Epithelial cell of proximal tubule (primary cell): Measurements from ENCODE around the gene RP9. TPM values are rescaled to one million over a fixed set of nuclear protein-coding genes. Genes with fewer than 3 reads are reported as not detected.
A peak's percentile ranks its signal among the peaks of the same experiment; 100 is the strongest.

Source experiments
- DNase-seq: peaks from one replicate; pipeline ENCODE4 v3.0.0-alpha.2; 2011; ENCODE audit warnings: low read depth
- H3K4me3 ChIP-seq: 2 replicates; pipeline ENCODE4 v1.5.1; 2011; ENCODE audit warnings: low read depth, mild to moderate bottlenecking, low read length
- total RNA-seq: library from RNA; depleted of rRNA; stranded (reverse); fragments of >200 nt; gene quantifications from 2 replicates; pipeline ENCODE4 v1.2.3, GENCODE V29; 2015
- TF ChIP-seq, protein P1 (sequence below): conservative IDR thresholded peaks from 2 replicates; pipeline ENCODE4 v1.5.1; 2012; ENCODE audit warnings: low read depth, mild to moderate bottlenecking, low read length

The RP9 gene
- total RNA-seq, 1 donor from 2014 or later: 26.5 TPM

DNA sequence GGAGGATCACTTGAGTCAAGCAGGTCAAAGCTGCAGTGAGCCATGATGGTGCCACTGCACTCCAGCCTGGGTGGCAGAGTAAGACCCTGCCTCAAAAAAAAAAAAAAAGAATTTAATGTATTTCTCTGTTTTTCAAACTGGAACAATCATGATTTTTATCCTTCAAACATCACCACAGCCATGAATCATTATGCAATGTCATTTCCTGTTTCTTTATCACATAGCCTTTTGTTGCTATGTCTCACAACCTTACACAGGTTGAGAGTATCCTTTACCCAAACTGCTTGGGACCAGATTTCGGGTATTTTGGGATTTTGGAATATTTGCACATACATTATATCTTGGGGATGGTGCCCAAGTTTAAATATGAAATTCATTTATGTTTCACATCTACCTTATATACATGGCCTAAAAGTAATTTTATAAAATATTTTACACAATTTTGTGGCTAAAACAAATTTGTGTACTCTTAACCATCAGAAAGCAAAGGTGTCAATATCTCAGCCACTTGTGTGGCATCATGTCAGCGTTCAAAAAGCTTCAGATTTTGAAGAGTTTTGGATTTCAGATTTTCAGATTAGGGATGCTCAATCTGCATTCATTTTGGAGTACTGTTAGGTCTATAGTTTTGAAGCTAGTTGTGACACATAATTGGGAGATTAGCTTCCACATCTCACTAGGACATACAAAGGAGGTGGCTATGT is 54.8 kb downstream of the RP9 start:
- DNase-seq: no peak
- TF ChIP-seq, protein P1, sequence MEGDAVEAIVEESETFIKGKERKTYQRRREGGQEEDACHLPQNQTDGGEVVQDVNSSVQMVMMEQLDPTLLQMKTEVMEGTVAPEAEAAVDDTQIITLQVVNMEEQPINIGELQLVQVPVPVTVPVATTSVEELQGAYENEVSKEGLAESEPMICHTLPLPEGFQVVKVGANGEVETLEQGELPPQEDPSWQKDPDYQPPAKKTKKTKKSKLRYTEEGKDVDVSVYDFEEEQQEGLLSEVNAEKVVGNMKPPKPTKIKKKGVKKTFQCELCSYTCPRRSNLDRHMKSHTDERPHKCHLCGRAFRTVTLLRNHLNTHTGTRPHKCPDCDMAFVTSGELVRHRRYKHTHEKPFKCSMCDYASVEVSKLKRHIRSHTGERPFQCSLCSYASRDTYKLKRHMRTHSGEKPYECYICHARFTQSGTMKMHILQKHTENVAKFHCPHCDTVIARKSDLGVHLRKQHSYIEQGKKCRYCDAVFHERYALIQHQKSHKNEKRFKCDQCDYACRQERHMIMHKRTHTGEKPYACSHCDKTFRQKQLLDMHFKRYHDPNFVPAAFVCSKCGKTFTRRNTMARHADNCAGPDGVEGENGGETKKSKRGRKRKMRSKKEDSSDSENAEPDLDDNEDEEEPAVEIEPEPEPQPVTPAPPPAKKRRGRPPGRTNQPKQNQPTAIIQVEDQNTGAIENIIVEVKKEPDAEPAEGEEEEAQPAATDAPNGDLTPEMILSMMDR: no peak
- no peak overlapping the region for H3K4me3 ChIP-seq

- H3K4me3 ChIP-seq: no peak overlapping the region
- TF ChIP-seq, protein P1: no peak
- no peak for DNase-seq
Observed at GRCh38 chr7:33053721-33054120, 55.5 kb downstream of the RP9 start.

DNA sequence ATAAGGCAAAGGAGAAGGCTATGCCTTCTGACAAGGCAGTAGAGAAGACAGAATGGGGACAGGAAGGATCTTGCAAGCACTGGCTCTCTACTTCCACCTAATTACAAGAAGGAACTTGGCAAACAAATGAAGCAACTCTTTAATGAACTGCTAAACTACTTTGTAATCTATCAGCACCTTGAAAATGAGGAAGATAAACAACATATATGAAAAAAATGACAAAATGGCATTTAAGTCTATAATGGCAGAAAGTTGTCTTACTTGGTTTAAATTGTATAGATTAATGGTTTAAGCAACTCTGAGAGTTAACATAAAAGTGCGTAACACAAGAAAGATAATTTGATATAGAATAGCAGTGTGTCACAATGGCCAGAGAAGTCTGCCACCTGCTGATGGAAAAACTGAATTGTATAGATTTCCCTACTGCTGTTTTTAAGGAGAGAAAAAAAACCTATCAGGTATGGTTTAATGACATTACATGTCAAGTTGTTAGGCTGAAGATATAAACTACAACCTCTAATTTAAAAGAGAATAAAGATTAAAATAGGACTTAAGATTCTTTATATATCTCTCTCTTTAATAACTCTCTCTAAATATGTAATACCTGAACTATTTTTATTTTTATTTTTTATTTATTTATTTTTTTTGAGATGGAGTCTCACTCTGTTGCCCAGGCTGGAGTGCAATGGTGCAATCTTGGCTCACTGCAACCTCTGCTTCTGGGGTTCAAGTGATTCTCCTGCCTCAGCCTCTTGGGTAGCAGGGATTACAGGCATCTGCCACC is 58.5 kb downstream of the RP9 start:
- TF ChIP-seq, protein P1: peak; percentile 73
- H3K4me3 ChIP-seq: peak overlapping the region; percentile 12
- no peak for DNase-seq

DNA sequence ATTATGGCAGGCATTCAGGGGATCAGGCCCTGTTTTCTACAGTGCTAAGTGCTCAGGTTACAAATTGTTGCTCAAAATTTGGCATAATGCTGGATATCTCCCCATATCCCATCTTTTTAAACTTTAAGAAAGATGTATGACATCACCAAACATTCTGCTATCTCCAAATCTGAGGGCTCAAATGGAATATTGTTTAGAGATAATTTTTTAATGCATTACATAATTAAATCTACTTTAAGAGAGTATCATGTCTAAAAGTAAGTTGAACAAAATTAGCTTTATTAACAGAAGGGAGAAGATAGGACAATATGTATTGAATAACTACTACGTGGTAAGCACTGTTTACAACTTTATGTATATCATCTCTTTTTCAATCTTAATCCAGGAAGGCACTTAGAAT is 60.5 kb downstream of the RP9 start:
- TF ChIP-seq, protein P1: no peak
- H3K4me3 ChIP-seq: no peak overlapping the region
- DNase-seq: no peak

- no peak for DNase-seq
- no peak overlapping the region for H3K4me3 ChIP-seq
- TF ChIP-seq, protein P1: no peak
Observed at GRCh38 chr7:33048257-33048656, 60.9 kb downstream of the RP9 start.

DNA sequence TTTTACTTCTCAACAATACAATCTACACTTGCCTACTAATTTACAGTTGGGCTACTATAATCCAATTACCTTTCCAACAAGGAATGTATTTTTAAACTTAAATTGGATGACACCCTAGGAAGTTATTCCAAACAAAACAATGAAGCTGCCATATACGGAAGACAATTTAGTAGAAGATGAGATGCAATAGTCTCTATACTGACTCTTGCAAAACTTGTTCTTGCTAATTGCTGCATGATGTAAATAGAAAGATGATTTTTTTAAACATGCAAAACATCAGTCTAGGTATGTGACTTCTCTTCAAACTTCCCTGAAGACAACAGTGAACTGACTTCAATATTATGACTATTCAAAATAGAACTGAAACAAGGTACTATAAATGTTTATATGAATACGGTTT is 64.2 kb downstream of the RP9 start:
- H3K4me3 ChIP-seq: no peak overlapping the region
- TF ChIP-seq, protein P1: no peak
- DNase-seq: no peak

Other genes starting within 250 kb of the RP9 start
- gene KBTBD2, start 217.6 kb downstream of the RP9 start, total RNA-seq: 21.0 and 24.5 TPM in 2 replicates
- 72.0 and 137 TPM in 2 replicates for gene FKBP9, start 152.0 kb downstream of the RP9 start, total RNA-seq
- gene NT5C3A, start 46.6 kb downstream of the RP9 start, total RNA-seq: 16.4 and 18.2 TPM in 2 replicates
- gene BBS9, start 20.2 kb upstream of the RP9 start, total RNA-seq: 3.1 and 4.4 TPM in 2 replicates